Putamen (tissue), 1 donor: ENCODE results near the gene MEF2B.
"Not testable (repeated sequence)": the region's sequence is repeated elsewhere in the genome, so short reads cannot be mapped to it uniquely, and the experiment has no call there.

Experiments used
- DNase-seq: peaks from one replicate; pipeline ENCODE4 v3.0.0-alpha.2; 2016; ENCODE audit warnings: low spot score

MEF2B gene

DNA sequence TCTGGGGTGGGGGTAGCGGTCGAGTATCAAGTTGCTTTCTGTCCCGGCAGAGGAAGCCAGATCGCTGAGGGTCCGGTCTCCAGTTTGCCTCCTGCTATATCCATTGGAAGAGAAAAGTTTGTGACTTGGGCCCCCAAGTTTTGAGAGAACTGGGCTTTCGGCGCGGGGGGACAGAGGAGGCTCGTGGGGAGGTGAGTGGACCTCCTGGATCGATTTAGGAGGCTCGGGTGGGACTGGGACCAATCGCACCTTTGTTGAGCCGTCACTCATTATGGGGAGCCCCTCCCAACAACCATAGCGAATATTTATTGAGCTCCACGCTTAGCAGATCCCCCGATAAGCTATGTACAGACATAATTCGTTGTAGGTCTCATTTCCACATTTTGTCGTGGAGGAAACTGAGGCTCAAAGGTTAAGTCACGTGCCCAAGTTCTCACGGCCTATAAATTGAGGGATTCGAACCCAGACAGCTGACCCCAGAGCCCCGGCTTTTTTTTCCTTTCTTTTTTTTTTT is 22.9 kb upstream of the MEF2B start:
- no peak for DNase-seq

DNA sequence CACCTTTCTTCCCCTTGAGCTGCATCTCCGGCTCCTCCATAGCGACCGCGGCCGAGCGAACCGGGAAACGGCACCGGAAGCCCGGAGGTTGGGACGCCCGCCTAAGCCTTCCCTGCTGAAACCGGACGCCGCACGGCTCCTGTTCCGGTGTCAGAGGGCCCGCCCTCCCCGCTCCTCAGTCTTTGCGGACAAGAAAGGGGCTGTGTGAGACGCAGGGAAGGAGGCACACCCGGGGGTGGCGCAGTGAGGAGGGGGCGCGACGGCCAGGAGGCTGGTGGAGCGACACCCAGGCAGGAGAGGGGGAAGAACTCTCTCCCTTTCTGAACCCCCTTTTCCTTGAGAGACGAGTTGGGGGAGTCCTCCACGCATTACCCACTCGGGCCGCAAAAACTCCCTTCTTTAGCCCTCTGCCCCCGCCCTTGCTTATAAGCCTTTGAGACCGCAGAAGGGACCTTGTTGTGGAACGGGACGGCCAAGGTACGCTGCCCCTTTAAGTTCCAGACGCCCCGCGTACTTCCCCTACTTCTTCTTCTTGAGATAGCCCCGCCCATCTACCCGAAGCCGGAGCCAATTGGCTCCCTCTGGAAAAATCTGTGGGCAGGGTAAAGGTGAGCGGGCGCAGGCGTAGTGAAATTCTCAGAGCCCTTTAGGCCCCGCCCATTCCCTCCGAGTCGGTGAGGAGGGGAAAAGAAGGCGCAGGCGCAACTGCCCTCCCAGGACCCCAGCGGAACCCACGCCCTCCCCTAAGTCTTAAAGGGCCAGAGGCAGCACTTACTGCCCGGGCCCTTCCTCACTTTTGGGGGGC is 22.2 kb upstream of the MEF2B start, which contains the start of the genes BORCS8 and RFXANK:
Gene BORCS8, minus strand, starts transcription at position 75 of the 805 bp plus-strand sequence. Its CDS starts 35 bp downstream, at position 40.
Gene RFXANK, plus strand, starts transcription at position 181 of the 805 bp plus-strand sequence. CDS start 1,689 bp downstream, outside the sequence.
- peak; percentile 99 for DNase-seq

DNA sequence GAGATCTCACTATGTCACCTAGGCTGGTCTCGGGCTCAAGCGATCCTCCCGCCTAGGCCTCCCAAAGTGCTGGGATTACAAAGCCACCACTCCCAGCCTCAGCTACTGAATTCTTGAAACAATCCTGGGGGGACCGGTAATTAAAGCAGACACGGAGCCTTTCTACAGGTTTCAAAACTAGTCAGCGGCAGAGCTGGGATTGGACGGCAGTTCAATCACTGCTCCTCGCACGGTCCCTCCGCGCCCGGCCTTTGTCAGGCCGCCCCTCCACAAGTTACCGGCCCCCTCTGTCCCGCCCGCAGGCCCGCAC is 21.7 kb upstream of the MEF2B start:
- DNase-seq: no peak

DNA sequence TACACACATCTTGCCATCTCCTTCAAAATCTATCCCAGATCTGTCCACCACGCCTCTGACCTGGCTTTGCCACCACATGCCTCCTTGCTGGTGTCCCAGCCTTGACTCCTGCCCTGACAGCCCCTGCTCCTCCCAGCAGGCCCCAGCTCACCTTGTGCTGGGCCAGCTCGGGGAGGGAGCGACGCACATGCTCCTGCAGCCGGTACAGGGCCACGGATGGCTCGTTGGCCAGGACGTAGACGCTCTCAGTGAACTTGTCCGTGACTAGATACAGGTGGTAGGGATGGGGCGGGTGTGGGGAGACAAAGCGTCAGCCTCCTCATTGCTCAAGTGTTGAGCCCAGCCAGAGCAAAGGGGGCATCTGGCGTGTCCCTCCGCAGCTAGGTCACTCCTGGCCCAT is 16.7 kb upstream of the MEF2B start:
- DNase-seq: no peak

DNA sequence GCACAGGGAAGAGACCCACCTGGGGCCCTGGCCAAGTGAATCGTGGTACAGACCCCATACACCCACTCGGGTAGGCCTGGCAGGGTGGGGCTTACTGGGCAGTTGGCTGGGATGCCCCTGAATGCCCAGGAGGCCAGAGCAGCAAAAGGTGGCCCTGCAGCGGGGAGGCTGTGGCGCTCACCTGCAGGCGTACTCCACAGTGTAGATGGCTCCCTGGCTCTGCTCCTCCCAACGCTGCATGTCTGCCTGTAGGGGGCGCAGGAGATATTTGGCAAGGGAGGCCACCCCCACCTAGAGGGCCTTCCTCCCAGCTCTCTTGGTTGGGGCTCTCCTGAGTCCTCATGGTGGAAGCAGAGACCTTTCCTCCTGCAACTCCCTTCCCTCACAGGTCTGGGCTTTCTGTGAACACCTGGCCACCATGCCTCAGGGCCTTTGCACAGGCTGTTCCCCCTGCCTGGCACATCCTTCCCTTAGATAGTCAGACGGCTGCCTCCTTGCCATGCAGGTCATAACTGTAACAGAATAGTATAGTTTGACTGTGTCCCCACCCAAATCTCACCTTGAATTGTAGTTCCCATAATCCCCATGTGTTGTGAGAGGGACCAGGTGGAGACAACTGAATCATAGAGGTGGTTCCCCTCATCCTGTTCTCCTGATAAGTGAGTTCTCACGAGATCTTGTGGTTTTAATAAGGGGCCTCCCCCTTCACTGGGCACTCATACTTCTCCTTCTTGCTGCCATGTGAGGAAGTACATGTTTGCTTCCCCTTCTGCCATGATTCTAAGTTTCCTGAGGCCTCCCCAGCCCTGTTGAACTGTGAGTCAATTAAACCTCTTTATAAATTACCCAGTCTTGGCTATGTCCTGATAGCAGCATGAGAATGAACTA is 16.0 kb upstream of the MEF2B start:
- no peak for DNase-seq

DNA sequence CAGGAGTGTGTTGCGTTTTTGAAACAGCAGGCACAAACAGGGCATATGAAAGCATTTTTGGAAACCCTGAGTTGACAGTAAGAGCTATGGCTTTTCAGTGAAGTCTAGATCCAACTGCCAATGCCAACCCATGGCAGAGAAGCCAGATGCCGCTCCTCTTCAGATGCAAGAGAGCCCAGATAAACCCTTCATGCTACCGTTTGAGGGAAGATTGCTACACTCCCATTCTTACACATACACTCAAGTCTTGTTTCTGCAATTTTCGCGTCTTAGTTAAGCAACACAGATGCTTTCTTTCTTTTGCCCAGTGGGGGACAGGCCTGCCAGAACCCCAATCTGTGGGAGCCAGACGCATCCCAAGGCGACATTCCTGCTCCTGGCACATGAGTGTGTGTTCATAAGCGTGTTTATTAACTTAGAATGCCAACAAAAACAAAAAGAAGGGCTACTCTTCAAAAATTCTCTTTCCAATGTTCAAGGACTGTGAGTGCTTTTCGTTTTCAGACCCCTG is 11.5 kb upstream of the MEF2B start:
- no peak for DNase-seq

DNA sequence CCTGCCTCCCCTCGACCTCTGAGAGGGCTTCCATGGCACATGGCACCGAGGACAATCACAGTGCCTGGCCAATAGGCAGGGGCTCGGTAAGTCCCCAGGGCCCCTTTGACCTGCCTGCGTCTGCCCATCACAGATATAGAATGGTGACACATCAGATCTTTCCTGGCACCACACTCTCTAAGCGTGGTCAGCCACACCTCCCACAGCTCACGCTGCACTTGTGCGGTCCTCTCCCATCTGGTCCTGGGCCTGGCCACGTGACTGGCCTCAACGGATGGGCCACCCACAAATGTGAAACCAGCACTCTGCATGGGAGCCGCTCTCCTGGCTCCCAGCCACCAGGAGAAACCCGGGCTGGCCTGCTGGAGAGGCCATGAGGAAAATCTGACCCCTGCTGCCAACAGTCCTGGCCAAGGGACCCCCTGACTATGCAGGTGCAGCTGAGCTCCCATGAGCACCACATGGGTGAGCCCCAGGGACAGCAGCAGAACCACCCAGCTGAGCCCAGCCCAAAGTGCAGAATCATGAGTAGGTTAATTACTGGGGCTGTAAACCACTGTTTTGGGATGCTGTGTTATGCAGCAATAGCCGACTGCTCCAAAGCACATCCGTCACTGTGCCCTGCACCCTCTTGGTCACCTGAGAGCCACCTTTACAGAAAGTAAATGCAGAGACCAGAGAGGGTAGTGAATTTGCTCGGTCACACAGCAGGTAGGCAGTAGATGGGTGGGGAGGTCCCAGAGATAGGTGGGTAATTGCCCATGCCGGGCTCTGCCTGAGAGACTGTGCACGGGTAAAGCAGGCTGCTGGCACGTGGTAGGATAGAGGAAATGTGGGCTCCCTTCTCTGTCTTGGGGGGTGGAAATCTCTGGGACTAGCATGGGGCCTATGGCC is 9.7 kb upstream of the MEF2B start:
- no peak for DNase-seq

DNA sequence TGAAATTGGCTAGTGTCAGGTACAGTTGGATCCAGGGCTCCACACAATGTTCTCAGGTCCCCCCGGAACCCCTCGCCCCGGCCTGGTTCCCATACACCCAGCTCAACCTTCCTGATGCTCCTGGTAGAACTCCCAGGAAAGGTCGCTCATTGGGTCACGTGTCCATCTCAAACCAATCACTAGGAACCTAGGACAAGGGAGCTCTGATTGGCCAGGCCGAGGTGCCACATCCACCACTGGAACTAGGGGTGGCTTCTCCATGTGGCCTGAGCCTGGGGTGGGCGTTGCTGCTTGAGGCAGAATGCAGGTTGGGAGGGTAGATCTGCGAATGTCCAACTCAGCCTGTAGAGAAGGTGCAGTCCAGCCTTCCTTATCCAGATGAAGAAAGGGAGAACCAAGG is 6.9 kb upstream of the MEF2B start:
- no peak for DNase-seq

DNA sequence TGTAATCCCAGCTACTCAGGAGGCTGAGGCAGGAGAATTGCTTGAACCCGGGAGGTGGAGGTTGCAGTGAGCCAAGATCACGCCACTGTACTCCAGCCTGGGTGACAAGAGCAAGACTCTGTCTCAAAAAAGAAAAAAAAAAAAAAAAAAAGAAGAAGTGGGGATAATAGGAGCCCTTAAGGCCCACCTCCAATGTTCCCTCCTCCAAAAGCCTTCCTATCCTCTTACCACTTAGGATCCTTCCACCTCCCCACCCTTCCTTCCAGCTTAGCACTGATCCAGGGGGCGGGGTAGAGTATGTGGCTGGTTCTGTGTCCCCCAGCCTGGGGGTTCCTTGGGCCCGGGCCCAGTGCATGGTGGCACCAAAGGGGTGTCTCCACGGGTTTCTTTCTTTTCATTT is 3.2 kb upstream of the MEF2B start:
- not testable (repeated sequence) for DNase-seq

DNA sequence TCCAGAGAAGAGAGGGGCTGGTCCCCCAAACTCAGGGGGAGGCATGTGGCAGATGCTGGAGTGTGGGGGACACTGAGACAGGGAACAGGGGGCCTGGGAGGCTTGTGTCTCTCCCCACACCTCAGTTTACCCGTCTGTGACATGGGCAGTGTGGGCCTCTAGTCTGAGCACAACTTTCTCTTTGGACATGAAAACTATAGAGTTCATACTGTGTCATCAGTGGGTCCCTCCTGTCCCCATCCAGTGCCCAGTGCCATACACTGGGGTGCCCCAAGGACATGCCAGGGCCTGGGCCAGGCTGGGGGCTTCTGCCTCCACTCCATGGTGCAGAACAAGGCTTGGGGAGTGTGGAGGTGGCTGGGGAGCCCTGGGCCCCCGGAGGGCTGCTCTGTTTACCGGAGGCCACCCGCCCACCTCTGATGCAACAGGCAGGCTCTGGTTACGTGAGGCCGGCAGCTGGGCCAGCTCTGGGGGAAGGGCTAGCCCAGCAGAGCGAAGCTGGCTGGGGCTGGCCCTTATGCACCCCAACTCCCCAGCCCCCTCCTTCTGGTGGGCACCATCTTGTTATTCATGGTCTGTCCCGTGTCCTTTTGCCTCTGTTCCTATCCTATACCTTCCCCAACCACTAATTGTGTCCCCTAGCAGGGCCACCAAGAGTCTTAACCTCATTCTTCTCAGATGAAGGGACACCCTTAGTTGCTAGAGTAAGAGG is 1.9 kb upstream of the MEF2B start:
- no peak for DNase-seq

DNA sequence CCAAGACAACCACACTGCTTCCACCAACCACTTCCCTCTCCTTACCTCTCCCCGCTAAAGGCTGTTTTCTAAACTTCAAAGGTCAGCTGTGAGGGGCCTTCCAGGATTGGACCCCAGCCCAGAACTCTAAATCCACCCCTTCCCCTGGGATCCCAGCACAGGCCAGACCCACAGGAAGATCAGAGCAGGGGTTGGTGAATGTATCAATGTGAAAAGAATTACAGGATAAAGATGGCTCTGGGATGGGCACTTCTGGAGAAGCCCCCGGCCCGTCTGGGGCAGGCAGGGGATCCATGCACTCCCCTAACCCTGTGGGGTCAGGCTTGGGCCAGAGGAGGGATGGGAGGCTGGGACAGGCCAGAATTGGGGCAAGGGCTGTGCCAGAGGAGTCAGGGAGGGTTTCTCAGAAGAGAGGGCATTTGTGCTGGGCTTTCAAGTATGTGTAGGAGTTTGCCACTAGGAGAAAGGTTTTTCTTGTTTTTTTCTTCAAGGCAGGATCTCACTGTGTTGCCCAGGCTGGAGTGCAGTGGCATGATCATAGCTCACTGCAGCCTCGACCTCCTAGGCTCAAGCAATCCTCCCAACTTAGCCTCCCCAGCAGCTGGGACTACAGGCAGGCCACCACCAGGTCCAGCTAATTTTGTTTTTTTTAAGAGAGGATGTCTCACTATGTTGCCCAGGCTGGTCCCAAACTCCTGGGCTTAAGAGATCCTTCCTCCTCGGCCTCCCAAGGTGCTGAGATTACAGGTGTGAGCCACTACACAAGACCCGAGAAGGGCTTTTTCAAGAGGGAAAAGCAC is 1.0 kb upstream of the MEF2B start:
- no peak for DNase-seq

DNA sequence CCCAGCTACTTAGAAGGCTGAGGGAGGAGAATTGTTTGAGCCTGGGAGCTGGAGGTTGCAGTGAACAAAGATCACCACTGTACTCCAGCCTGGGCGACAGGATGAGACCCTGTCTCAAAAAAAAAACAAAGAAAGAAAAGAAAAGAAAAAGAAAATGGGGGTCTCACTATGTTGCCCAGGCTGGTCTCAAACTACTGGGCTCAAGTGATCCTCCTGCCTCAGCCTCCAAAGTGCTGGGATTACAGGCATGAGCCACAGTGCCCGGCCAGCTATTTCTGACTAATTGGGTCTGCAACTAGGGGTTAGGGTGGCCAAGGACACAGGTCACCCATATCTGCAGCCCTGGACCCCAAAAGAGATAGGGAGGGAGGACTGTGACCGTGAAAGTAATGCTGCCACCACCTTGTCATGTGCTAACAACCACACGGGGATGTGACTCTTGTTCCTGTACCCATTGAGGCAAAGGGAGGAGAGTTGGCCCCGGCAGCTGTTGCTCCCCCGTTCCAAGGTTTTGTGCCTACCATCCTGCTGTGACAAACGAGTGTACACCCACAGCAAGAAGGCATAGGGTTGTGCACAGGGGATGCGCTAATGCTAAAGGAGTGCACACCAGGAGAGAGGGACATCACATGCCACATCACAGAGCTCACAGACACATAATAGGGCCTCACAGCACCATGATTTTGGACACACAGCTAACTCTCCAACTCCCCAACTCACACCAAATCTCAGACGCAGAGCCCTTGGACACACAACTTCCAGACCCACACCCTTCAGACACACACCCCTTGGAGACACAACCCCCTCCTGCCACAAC is 619 bp downstream of the MEF2B start:
- no peak for DNase-seq

DNA sequence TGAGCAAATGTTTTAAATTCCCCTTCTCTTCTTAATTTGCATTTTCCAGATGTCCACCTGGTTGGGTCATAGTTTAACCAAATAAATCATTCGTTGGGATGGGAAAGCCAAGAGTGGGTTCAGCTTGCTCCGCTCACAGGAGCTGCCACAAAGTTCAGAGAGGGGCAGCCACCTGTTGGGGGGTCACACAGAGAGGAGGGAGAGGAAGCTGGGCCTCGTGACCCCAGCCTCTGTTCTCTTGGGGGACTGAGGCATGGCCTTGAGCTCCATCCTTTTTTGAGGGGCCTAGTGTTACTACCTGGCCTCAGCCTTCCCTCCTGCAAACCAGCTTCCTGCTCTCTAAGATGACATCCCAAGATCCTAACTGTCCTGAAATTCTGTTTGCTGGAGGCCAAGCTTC is 2.5 kb downstream of the MEF2B start:
- no peak for DNase-seq

DNA sequence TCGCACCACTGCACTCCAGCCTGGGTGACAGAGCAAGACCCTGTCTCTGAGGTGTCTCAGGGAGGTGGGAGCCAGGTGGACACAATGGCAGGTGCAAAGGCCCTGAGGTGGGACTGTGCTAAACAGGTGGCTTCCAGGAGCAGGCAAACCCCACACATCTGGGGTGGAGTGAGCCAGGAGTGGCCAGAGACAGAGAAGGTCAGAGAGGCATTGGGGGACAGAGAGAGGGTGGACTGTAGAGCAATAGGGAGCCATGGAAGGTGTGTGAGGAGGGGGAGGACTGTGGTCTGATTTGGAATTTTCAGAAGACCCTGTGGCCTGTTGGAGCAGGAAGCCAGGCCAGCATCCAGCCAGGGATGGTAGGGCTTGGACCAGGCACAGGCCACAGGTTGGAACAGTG is 4.7 kb downstream of the MEF2B start:
- DNase-seq: no peak

DNA sequence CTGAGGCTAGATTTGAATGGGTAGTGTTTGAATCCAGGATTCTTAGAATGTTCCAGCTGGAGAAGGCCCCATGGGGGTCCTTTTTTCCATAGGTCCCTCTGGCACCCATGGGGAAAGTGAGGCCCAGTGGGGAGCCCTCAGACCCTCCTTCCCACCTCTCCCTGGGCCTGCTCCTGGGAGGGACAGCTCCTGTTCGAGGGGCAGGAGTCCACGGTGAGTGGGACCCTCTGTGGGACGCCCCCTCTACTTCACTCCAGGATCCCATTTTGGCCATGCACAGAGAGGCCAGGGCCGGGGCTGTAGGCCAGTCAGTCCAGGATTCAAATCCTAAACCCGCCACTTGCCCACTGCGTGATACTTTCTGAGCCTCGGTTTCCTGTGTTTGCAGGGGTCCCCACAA is 7.6 kb downstream of the MEF2B start:
- DNase-seq: no peak

DNA sequence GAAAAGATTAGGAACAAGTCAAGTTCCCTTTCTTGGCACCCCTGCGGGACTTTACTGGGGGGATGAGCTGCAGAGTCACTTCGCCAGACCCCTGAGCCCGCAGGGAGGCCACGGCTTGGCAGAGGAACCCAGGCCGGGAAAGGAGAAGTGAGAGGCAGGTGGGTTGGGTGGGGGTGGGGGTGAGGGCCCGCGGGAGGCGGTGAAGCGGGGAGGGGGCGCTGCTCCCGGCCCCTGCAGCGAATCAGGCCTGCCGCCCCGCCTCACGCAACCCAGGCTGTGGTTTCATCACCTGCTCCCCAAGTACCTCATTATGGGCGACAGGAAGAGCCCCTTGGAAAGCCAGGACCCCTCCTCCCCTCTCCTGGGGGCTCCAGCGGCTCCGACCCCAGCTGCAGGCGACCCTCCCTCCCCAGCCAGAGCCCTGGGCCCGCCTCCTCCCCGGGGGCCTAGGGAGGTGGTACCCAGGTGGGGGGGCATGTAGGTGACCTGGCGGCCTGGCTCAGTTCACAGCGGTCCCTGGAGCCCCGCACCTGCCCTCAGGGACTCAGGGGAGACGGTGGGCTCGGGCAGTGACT is 9.5 kb downstream of the MEF2B start:
- DNase-seq: no peak

DNA sequence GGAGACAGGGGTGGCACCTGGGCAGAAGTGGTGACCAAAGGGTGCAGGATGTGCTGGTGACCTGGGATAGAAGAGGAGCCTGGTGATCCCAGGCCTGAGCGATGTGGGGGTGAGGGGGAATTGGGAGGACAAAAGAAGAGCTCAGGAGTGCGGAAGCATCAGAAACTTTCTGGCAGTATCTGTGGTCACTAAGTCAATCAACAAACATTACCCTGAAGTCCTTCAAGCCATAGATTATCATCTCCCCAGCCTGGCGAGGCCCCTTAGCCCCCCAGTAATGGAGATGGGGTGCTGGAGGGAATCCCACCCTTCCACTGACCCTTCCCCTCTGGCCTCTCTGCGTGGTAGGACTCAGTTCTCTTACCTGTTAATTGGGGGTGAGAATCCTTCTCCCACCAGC is 10.5 kb downstream of the MEF2B start:
- no peak for DNase-seq

DNA sequence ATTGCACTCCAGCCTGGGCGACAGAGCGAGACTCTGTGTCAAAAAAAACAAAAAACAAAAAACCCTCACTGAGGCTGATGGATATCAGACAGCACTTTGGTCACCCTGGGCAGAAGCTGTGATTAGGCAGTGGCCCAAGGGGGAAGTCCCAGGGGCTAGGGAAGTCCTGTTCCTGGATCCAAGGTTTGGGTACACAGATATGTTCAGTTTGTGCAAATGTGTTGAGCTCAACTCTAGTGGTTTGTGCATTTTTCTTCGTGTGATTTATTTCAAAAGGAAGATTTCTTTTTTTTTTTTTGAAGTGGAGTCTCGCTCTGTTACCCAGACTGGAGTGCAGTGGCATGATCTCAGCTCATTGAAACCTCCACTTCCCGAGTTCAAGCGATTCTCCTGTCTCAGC is 12.3 kb downstream of the MEF2B start:
- DNase-seq: no peak
